SU-DHL-6 (cell line): Measurements from ENCODE around the gene G6PC3.

Experiments
- CTCF ChIP-seq: fragments of 200-600 bp; sonication (generic); IDR thresholded peaks from one replicate; pipeline ENCODE4 v1.5.1; 2017; ENCODE audit warnings: antibody characterized with exemption, mild to moderate bottlenecking, low read length, moderate library complexity; ENCODE audit not compliant: insufficient read depth, poor library complexity, severe bottlenecking
- EZH2phosphoT487 ChIP-seq: fragments of 200-600 bp; sonication (generic), shearing (Covaris generic); conservative IDR thresholded peaks from 2 replicates; pipeline ENCODE4 v1.6.1; 2018; ENCODE audit warnings: mild to moderate bottlenecking, antibody characterized with exemption, low read length, moderate library complexity, mixed read lengths

- no peak for TF ChIP-seq CTCF
- TF ChIP-seq EZH2phosphoT487: no peak
These were observed 39.6 kb downstream of the G6PC3 start for GRCh38 chr17:44110011-44110686.
